ENCODE data around the gene SLCO4A1. TPM values are rescaled to one million over a fixed set of nuclear protein-coding genes. Genes with fewer than 3 reads are reported as not detected.

Gene SLCO4A1
- total RNA-seq, 1 experiment from 2014 or later: 161 TPM

DNA sequence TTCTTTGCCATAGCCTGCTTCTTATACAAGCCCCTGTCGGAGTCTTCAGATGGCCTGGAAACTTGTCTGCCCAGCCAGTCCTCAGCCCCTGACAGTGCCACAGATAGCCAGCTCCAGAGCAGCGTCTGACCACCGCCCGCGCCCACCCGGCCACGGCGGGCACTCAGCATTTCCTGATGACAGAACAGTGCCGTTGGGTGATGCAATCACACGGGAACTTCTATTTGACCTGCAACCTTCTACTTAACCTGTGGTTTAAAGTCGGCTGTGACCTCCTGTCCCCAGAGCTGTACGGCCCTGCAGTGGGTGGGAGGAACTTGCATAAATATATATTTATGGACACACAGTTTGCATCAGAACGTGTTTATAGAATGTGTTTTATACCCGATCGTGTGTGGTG lies 29.5 kb downstream of the SLCO4A1 start:
- Histone ChIP-seq H3K27me3 (ENCODE audit: low read length) (no peaks in the 10 kb centered on the region), H3K9me2 (replicated peaks; ENCODE audit: low read length) (no peaks in the 10 kb centered on the region), H3K4me1 (ENCODE audit: insufficient read depth, low read length) (peaks cover 15% of the 10 kb centered on the region; the same call in 1 of the 2 replicates), H3K4me2 (ENCODE audit: low read length) (no peak overlapping the region), H3K9ac (ENCODE audit: low read length) (no peak overlapping the region), H3K79me2 (ENCODE audit: low read length) (no peaks in the 10 kb centered on the region), H4K20me1 (ENCODE audit: low read length) (no peaks in the 10 kb centered on the region), H3K36me3 (ENCODE audit: low read depth, low read length) (peaks cover 40% of the 10 kb centered on the region), H2AFZ (ENCODE audit: low read length) (no peak overlapping the region), H3K27ac (ENCODE audit: low read length) (no peak overlapping the region), H3F3A (ENCODE audit: low read length, unreplicated experiment) (no peaks in the 10 kb centered on the region), H3K4me3 (ENCODE audit: low read length) (no peak overlapping the region), H3K9me3 (ENCODE audit: low read length) (no peaks in the 10 kb centered on the region)
- CTCF ChIA-PET: no interaction called here
- intact Hi-C loops (cut with micrococcal nuclease): no loop called here
- ATAC-seq (no peak), DNase-seq (no peak)
- BruUV-seq (replicated peaks): TSS peak; percentile 2
- POLR2A ChIA-PET (ENCODE audit: unreplicated experiment): no interaction called here
- TF ChIP-seq EZH2phosphoT487 (IDR thresholded peaks at IDR 0.05; ENCODE audit: borderline replicate concordance, low read length): no peak
- TF ChIP-seq, protein P1, sequence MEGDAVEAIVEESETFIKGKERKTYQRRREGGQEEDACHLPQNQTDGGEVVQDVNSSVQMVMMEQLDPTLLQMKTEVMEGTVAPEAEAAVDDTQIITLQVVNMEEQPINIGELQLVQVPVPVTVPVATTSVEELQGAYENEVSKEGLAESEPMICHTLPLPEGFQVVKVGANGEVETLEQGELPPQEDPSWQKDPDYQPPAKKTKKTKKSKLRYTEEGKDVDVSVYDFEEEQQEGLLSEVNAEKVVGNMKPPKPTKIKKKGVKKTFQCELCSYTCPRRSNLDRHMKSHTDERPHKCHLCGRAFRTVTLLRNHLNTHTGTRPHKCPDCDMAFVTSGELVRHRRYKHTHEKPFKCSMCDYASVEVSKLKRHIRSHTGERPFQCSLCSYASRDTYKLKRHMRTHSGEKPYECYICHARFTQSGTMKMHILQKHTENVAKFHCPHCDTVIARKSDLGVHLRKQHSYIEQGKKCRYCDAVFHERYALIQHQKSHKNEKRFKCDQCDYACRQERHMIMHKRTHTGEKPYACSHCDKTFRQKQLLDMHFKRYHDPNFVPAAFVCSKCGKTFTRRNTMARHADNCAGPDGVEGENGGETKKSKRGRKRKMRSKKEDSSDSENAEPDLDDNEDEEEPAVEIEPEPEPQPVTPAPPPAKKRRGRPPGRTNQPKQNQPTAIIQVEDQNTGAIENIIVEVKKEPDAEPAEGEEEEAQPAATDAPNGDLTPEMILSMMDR (conservative IDR thresholded peaks at IDR 0.05; ENCODE audit: low read depth, low read length): no peak
- TF ChIP-seq EZH2 (IDR thresholded peaks at IDR 0.05; ENCODE audit: low read length, unreplicated experiment): no peak

DNA sequence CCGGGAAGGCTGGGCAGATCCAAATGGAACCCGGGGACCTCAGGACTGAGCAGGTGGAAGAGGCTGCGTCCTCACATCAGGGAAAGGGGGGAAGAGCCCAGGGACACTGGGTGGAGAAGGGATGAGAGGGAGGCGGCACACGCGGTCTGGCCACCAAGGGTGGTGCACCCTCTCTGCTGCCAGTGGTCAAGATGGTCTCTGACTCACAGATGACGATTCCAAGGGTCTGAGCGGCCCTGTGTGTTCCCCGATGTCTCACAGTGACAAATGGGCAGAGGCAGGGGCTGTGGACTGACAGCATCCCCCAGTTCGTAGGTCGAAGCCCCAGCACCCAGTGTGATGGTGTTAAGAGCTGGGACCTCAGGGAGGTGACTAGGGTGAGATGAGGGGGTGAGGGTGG lies 32.1 kb downstream of the SLCO4A1 start:
- Histone ChIP-seq H3K9me3 (ENCODE audit: low read length) (no peaks in the 10 kb centered on the region), H3K27ac (ENCODE audit: low read length) (no peak overlapping the region), H3K9me2 (replicated peaks; ENCODE audit: low read length) (no peaks in the 10 kb centered on the region), H3K4me1 (ENCODE audit: insufficient read depth, low read length) (peaks cover 8% of the 10 kb centered on the region; the same call in 1 of the 2 replicates), H3K4me2 (ENCODE audit: low read length) (no peak overlapping the region), H3K27me3 (ENCODE audit: low read length) (no peaks in the 10 kb centered on the region), H3F3A (ENCODE audit: low read length, unreplicated experiment) (no peaks in the 10 kb centered on the region), H3K36me3 (ENCODE audit: low read depth, low read length) (peaks cover 20% of the 10 kb centered on the region), H4K20me1 (ENCODE audit: low read length) (no peaks in the 10 kb centered on the region), H3K4me3 (ENCODE audit: low read length) (no peak overlapping the region), H3K9ac (ENCODE audit: low read length) (no peak overlapping the region), H3K79me2 (ENCODE audit: low read length) (no peaks in the 10 kb centered on the region), H2AFZ (ENCODE audit: low read length) (no peak overlapping the region)
- ChIA-PET CTCF (no interaction called here), POLR2A (ENCODE audit: unreplicated experiment) (no interaction called here)
- ATAC-seq (peak; percentile 19), DNase-seq (no peak)
- intact Hi-C loops (cut with micrococcal nuclease): no loop called here
- TF ChIP-seq EZH2 (IDR thresholded peaks at IDR 0.05; ENCODE audit: low read length, unreplicated experiment): no peak
- no peak for TF ChIP-seq EZH2phosphoT487 (IDR thresholded peaks at IDR 0.05; ENCODE audit: borderline replicate concordance, low read length)
- TF ChIP-seq, protein P1 (conservative IDR thresholded peaks at IDR 0.05; ENCODE audit: low read depth, low read length): no peak
- BruUV-seq (replicated peaks): no TSS peak

DNA sequence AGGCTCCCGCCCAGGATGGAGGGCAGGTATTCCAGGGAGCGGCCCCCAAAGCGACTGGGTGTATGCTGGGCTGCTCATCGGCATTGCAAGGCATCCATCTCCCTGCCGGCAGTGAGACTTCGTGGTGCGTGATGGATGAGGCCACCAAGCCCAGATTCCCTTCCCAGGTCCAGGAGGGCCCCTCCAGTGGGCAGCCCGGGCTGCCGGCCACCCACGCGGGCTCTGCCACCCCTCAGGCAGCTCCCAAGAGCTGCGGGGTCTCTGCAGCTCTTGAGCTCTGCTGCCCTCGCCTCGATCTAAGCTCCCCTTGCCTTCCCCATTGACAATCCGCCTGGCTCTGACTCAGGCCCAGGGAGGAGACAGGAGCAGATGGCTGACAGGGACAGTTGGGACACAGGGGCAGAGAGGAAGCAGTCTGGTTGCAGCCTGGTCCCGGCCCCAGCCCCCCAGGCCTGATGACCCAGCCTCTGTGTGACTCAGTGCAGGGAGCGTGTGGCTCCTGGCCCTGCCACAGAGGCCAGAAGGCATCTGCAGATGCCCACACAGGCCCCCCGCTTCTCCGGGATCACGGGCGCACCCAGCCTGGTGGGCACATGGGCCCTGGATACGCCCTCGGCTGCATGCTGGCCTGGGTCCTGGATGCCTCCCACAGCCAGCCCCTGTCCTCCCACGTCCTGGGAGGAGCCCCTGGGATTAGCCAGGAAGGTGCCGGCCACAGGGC lies 33.0 kb downstream of the SLCO4A1 start:
- H3K27ac ChIP-seq (ENCODE audit: low read length): no peak overlapping the region
- CTCF ChIA-PET: interaction anchor here (0.6 kb wide), 1 partner anchor 50 kb away, joined by 4 read pairs; no protein-coding TSS in a partner anchor

More for the DNA sequence above, 33.0 kb downstream of the SLCO4A1 start:
- Histone ChIP-seq H2AFZ (ENCODE audit: low read length) (no peak overlapping the region), H3K79me2 (ENCODE audit: low read length) (no peaks in the 10 kb centered on the region), H3K9me2 (replicated peaks; ENCODE audit: low read length) (no peaks in the 10 kb centered on the region), H3F3A (ENCODE audit: low read length, unreplicated experiment) (no peaks in the 10 kb centered on the region), H3K27me3 (ENCODE audit: low read length) (no peaks in the 10 kb centered on the region), H3K9ac (ENCODE audit: low read length) (no peak overlapping the region), H3K36me3 (ENCODE audit: low read depth, low read length) (peaks cover 11% of the 10 kb centered on the region; the same call in 1 of the 2 replicates), H3K4me2 (ENCODE audit: low read length) (no peak overlapping the region), H3K9me3 (ENCODE audit: low read length) (no peaks in the 10 kb centered on the region), H3K4me1 (ENCODE audit: insufficient read depth, low read length) (peaks cover 8% of the 10 kb centered on the region; the same call in 1 of the 2 replicates), H4K20me1 (ENCODE audit: low read length) (no peaks in the 10 kb centered on the region), H3K4me3 (ENCODE audit: low read length) (no peak overlapping the region)
- peak; percentile 27 for ATAC-seq
- no peak for TF ChIP-seq EZH2phosphoT487 (IDR thresholded peaks at IDR 0.05; ENCODE audit: borderline replicate concordance, low read length)
- TF ChIP-seq, protein P1 (conservative IDR thresholded peaks at IDR 0.05; ENCODE audit: low read depth, low read length): no peak
- no peak for TF ChIP-seq EZH2 (IDR thresholded peaks at IDR 0.05; ENCODE audit: low read length, unreplicated experiment)
- DNase-seq: peak; percentile 36
- intact Hi-C loops (cut with micrococcal nuclease): no loop called here
- no TSS peak for BruUV-seq (replicated peaks)
- POLR2A ChIA-PET (ENCODE audit: unreplicated experiment): no interaction called here
